K562 (cell line): ENCODE results near the gene MAGEB1. TPM values are rescaled to one million over a fixed set of nuclear protein-coding genes. Genes with fewer than 3 reads are reported as not detected.

Experiments
- ARID1B ChIP-seq: fragments of 450-650 bp; IDR thresholded peaks from 2 replicates; pipeline ENCODE4 v1.6.1; 2016; ENCODE audit warnings: antibody characterized with exemption, mild to moderate bottlenecking, inconsistent platforms
- BCL6 ChIP-seq: fragments of 250-450 bp; sonication (Bioruptor Pico); IDR thresholded peaks from 2 replicates; pipeline ENCODE4 v1.4.0; 2020
- DIDO1 ChIP-seq: fragments of 450-650 bp; IDR thresholded peaks from 2 replicates; pipeline ENCODE4 v1.6.1; 2016; ENCODE audit warnings: low read depth, missing biosample characterization, missing genetic modification characterization
- NFYB ChIP-seq: IDR thresholded peaks from 2 replicates; pipeline ENCODE4 v1.6.1; 2011; ENCODE audit warnings: mild to moderate bottlenecking, moderate library complexity; ENCODE audit not compliant: insufficient read length; ENCODE audit errors: extremely low read depth
- PHTF2 ChIP-seq: fragments of 250-450 bp; sonication (Bioruptor Pico); IDR thresholded peaks from 2 replicates; pipeline ENCODE4 v1.5.0; 2021; ENCODE audit warnings: mild to moderate bottlenecking
- PTTG1 ChIP-seq: fragments of 450-650 bp; IDR thresholded peaks from 2 replicates; pipeline ENCODE4 v1.6.1; 2016; ENCODE audit warnings: low read depth, mild to moderate bottlenecking, missing genetic modification characterization, missing compliant biosample characterization
- polyA plus RNA-seq, 8 experiments: library from polyadenylated mRNA; depleted of rRNA in 4 of 8; stranded (reverse) in 5 of 8; unstranded in 3 of 8; fragments of >200 nt; fragmentation: Nextera tagmentation in 2 of 8; fragmentation: Illumina TruSeq in 1 of 8; extraction: Ambion mirVana in 2 of 8; extraction: Trizol in 1 of 8; gene quantifications; 2 replicates each; pipeline versions ENCODE4 v1.2.1 to v1.2.3, GENCODE V29; 2011 to 2014; ENCODE audit warnings: inconsistent platforms in 1 of 8, missing spikeins in 1 of 8
- total RNA-seq, 7 experiments: library from RNA; depleted of rRNA in 6 of 7; stranded (reverse); fragments of >200 nt in 6 of 7; fragmentation: Illumina TruSeq in 2 of 7; extraction: Trizol in 2 of 7; gene quantifications; 2 replicates each; pipeline versions ENCODE4 v1.2.1 to v1.2.3, GENCODE V29; 2011 to 2021; ENCODE audit warnings: low replicate concordance in 1 of 7
- TF ChIP-seq, protein P1 (sequence below): sonication (generic); formaldehyde crosslinking; IDR thresholded peaks from 2 replicates; pipeline ENCODE4 v1.8.1; 2022; ENCODE audit warnings: missing genetic modification reagents
- TF ChIP-seq, protein P2 (sequence below): fragments of 250-450 bp; sonication (Bioruptor Pico); IDR thresholded peaks from 2 replicates; pipeline ENCODE4 v1.5.0; 2021
- TF ChIP-seq, protein P3 (sequence below): fragments of 450-650 bp; formaldehyde crosslinking; IDR thresholded peaks from 2 replicates; pipeline ENCODE4 v1.4.0; 2020; ENCODE audit warnings: mild to moderate bottlenecking, moderate library complexity
- TF ChIP-seq, protein P4 (sequence below): fragments of 450-650 bp; IDR thresholded peaks from 2 replicates; pipeline ENCODE4 v1.6.1; 2016; ENCODE audit warnings: mild to moderate bottlenecking, moderate library complexity

The MAGEB1 gene
- total and polyA plus RNA-seq, 9 of the 15 experiments (the other 6 are each of a cell fraction or from before 2014, with no cell fraction given) = 32.6 to 100 (median 43.4) TPM

DNA sequence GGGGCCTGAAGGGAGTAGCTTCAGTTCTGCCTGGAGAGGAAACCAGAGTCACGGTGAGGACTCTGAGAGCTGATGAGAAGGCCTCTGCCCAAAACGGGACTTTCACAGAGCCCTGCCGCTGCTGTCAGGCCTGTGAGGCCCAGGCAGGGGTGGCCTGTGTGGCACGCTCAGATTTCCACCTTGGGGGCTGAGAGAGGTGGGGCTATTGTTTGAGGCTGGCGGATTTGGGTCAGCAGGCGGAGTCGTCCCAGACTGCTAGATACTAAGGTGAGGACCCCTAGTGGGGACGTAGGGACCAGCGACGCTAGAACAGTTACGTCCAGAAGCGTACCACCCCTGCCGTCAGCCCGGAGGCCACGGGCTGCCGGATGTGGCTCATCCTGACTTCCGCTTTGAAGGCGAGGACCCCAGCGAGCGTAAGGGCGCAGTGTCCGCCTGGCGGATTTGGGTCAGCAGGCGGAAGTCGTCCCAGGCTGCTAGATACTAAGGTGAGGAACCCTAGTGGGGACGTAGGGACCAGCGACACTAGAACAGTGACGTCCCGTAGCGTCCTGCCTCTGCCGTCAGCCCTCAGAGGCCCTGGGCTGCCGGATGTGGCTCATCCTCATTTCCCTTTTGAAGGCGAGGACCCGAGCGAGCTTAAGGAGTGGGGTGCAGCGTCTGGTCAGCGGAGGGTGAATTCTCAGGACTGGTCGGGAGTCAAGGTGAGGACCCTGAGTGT is at the start of gene MAGEB1 (continued):
- TF ChIP-seq ARID1B (no peak), PTTG1 (tag) (no peak), BCL6 (CRISPR knock-in tag) (no peak), NFYB (no peak), DIDO1 (tag) (no peak), PHTF2 (CRISPR knock-in tag) (no peak)
- TF ChIP-seq, protein P1, sequence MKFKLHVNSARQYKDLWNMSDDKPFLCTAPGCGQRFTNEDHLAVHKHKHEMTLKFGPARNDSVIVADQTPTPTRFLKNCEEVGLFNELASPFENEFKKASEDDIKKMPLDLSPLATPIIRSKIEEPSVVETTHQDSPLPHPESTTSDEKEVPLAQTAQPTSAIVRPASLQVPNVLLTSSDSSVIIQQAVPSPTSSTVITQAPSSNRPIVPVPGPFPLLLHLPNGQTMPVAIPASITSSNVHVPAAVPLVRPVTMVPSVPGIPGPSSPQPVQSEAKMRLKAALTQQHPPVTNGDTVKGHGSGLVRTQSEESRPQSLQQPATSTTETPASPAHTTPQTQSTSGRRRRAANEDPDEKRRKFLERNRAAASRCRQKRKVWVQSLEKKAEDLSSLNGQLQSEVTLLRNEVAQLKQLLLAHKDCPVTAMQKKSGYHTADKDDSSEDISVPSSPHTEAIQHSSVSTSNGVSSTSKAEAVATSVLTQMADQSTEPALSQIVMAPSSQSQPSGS (CRISPR knock-in tag) = no peak
- TF ChIP-seq, protein P2, sequence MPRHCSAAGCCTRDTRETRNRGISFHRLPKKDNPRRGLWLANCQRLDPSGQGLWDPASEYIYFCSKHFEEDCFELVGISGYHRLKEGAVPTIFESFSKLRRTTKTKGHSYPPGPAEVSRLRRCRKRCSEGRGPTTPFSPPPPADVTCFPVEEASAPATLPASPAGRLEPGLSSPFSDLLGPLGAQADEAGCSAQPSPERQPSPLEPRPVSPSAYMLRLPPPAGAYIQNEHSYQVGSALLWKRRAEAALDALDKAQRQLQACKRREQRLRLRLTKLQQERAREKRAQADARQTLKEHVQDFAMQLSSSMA (CRISPR knock-in tag) = no peak
- TF ChIP-seq, protein P3, sequence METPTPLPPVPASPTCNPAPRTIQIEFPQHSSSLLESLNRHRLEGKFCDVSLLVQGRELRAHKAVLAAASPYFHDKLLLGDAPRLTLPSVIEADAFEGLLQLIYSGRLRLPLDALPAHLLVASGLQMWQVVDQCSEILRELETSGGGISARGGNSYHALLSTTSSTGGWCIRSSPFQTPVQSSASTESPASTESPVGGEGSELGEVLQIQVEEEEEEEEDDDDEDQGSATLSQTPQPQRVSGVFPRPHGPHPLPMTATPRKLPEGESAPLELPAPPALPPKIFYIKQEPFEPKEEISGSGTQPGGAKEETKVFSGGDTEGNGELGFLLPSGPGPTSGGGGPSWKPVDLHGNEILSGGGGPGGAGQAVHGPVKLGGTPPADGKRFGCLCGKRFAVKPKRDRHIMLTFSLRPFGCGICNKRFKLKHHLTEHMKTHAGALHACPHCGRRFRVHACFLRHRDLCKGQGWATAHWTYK (CRISPR knock-in tag) = peak; percentile 38; the same call in 1 of the 2 replicates
- TF ChIP-seq, protein P4, sequence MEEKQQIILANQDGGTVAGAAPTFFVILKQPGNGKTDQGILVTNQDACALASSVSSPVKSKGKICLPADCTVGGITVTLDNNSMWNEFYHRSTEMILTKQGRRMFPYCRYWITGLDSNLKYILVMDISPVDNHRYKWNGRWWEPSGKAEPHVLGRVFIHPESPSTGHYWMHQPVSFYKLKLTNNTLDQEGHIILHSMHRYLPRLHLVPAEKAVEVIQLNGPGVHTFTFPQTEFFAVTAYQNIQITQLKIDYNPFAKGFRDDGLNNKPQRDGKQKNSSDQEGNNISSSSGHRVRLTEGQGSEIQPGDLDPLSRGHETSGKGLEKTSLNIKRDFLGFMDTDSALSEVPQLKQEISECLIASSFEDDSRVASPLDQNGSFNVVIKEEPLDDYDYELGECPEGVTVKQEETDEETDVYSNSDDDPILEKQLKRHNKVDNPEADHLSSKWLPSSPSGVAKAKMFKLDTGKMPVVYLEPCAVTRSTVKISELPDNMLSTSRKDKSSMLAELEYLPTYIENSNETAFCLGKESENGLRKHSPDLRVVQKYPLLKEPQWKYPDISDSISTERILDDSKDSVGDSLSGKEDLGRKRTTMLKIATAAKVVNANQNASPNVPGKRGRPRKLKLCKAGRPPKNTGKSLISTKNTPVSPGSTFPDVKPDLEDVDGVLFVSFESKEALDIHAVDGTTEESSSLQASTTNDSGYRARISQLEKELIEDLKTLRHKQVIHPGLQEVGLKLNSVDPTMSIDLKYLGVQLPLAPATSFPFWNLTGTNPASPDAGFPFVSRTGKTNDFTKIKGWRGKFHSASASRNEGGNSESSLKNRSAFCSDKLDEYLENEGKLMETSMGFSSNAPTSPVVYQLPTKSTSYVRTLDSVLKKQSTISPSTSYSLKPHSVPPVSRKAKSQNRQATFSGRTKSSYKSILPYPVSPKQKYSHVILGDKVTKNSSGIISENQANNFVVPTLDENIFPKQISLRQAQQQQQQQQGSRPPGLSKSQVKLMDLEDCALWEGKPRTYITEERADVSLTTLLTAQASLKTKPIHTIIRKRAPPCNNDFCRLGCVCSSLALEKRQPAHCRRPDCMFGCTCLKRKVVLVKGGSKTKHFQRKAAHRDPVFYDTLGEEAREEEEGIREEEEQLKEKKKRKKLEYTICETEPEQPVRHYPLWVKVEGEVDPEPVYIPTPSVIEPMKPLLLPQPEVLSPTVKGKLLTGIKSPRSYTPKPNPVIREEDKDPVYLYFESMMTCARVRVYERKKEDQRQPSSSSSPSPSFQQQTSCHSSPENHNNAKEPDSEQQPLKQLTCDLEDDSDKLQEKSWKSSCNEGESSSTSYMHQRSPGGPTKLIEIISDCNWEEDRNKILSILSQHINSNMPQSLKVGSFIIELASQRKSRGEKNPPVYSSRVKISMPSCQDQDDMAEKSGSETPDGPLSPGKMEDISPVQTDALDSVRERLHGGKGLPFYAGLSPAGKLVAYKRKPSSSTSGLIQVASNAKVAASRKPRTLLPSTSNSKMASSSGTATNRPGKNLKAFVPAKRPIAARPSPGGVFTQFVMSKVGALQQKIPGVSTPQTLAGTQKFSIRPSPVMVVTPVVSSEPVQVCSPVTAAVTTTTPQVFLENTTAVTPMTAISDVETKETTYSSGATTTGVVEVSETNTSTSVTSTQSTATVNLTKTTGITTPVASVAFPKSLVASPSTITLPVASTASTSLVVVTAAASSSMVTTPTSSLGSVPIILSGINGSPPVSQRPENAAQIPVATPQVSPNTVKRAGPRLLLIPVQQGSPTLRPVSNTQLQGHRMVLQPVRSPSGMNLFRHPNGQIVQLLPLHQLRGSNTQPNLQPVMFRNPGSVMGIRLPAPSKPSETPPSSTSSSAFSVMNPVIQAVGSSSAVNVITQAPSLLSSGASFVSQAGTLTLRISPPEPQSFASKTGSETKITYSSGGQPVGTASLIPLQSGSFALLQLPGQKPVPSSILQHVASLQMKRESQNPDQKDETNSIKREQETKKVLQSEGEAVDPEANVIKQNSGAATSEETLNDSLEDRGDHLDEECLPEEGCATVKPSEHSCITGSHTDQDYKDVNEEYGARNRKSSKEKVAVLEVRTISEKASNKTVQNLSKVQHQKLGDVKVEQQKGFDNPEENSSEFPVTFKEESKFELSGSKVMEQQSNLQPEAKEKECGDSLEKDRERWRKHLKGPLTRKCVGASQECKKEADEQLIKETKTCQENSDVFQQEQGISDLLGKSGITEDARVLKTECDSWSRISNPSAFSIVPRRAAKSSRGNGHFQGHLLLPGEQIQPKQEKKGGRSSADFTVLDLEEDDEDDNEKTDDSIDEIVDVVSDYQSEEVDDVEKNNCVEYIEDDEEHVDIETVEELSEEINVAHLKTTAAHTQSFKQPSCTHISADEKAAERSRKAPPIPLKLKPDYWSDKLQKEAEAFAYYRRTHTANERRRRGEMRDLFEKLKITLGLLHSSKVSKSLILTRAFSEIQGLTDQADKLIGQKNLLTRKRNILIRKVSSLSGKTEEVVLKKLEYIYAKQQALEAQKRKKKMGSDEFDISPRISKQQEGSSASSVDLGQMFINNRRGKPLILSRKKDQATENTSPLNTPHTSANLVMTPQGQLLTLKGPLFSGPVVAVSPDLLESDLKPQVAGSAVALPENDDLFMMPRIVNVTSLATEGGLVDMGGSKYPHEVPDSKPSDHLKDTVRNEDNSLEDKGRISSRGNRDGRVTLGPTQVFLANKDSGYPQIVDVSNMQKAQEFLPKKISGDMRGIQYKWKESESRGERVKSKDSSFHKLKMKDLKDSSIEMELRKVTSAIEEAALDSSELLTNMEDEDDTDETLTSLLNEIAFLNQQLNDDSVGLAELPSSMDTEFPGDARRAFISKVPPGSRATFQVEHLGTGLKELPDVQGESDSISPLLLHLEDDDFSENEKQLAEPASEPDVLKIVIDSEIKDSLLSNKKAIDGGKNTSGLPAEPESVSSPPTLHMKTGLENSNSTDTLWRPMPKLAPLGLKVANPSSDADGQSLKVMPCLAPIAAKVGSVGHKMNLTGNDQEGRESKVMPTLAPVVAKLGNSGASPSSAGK = peak; percentile 86
